ENCODE measurements around the gene KCNAB2. TPM values are rescaled to one million over a fixed set of nuclear protein-coding genes. Genes with fewer than 3 reads are reported as not detected.

Gene KCNAB2
- total RNA-seq, 1 experiment from 2014 or later: 10.3 TPM

DNA sequence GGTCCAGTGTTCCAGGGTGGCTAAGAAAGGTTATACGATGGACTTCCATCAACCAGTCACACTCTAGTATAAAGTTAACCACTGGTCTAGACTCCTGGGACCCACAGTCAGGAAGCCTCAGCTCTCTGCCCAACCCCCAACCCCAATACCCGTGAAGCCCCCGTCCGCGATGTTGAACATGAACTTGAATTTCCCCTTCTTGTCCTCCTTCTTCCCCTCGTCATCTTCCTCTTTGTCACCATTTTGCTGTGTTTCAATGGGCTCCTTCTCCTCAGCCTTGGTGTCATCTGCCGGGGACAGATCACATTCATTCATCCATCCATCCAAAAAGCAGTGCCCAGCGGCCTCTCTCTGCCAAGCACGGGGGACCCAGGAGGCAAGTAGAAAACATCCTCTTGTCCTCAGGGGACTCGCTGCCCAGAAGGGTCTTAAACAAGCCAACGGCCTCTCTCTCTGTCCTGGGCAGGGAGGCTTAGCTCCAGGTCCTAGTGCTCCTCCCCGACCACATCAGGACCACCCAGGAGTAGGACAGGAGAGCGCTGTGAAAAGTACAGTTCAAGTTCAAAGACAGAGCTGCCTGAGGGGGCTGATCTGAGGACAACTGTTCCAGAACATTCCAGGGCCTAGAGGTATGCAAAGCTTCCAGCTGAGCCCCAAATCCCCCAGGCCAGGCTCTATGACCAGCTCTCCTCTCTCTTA lies 66.5 kb downstream of the KCNAB2 start (continued):
- TF ChIP-seq, protein P1, sequence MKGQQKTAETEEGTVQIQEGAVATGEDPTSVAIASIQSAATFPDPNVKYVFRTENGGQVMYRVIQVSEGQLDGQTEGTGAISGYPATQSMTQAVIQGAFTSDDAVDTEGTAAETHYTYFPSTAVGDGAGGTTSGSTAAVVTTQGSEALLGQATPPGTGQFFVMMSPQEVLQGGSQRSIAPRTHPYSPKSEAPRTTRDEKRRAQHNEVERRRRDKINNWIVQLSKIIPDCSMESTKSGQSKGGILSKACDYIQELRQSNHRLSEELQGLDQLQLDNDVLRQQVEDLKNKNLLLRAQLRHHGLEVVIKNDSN (CRISPR knock-in tag; IDR thresholded peaks at IDR 0.05): no peak
- TF ChIP-seq, protein P2, sequence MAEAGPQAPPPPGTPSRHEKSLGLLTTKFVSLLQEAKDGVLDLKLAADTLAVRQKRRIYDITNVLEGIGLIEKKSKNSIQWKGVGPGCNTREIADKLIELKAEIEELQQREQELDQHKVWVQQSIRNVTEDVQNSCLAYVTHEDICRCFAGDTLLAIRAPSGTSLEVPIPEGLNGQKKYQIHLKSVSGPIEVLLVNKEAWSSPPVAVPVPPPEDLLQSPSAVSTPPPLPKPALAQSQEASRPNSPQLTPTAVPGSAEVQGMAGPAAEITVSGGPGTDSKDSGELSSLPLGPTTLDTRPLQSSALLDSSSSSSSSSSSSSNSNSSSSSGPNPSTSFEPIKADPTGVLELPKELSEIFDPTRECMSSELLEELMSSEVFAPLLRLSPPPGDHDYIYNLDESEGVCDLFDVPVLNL (CRISPR knock-in tag; IDR thresholded peaks at IDR 0.05; ENCODE audit: borderline replicate concordance, low read depth): no peak
- TF ChIP-seq, protein P3, sequence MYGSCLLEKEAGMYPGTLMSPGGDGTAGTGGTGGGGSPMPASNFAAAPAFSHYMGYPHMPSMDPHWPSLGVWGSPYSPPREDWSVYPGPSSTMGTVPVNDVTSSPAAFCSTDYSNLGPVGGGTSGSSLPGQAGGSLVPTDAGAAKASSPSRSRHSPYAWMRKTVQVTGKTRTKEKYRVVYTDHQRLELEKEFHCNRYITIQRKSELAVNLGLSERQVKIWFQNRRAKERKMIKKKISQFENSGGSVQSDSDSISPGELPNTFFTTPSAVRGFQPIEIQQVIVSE (CRISPR knock-in tag; IDR thresholded peaks at IDR 0.05; ENCODE audit: borderline replicate concordance): no peak
- TF ChIP-seq, protein P4, sequence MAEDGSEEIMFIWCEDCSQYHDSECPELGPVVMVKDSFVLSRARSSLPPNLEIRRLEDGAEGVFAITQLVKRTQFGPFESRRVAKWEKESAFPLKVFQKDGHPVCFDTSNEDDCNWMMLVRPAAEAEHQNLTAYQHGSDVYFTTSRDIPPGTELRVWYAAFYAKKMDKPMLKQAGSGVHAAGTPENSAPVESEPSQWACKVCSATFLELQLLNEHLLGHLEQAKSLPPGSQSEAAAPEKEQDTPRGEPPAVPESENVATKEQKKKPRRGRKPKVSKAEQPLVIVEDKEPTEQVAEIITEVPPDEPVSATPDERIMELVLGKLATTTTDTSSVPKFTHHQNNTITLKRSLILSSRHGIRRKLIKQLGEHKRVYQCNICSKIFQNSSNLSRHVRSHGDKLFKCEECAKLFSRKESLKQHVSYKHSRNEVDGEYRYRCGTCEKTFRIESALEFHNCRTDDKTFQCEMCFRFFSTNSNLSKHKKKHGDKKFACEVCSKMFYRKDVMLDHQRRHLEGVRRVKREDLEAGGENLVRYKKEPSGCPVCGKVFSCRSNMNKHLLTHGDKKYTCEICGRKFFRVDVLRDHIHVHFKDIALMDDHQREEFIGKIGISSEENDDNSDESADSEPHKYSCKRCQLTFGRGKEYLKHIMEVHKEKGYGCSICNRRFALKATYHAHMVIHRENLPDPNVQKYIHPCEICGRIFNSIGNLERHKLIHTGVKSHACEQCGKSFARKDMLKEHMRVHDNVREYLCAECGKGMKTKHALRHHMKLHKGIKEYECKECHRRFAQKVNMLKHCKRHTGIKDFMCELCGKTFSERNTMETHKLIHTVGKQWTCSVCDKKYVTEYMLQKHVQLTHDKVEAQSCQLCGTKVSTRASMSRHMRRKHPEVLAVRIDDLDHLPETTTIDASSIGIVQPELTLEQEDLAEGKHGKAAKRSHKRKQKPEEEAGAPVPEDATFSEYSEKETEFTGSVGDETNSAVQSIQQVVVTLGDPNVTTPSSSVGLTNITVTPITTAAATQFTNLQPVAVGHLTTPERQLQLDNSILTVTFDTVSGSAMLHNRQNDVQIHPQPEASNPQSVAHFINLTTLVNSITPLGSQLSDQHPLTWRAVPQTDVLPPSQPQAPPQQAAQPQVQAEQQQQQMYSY (CRISPR knock-in tag; IDR thresholded peaks at IDR 0.05): no peak
- TF ChIP-seq IRF2 (CRISPR knock-in tag; IDR thresholded peaks at IDR 0.05; ENCODE audit: borderline replicate concordance, low read depth) (no peak), TCF7 (CRISPR knock-in tag; IDR thresholded peaks at IDR 0.05; ENCODE audit: low read depth) (no peak), ZNF416 (CRISPR knock-in tag; IDR thresholded peaks at IDR 0.05) (no peak)

DNA sequence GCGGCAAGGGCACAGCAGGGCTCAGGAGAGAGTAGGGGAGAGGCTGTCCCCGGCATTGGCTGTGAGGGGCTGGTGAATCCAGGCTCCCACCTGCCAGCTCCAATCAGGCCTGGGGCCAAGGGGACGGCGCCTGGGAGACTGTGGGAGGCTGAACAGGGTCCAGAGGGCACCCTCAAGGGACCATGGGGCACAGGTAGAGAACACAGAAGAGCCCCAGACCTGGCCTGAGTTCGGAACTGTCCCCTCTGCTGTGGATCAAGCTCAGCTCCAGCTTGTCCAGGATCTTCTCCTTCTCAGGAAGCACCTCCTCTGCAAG lies 67.0 kb downstream of the KCNAB2 start:
- Mint-ChIP-seq H3K27ac (no peak overlapping the region), H3K4me1 (no peaks in the 10 kb centered on the region), H3K4me3 (no peak overlapping the region), H3K9me3 (peaks cover 26% of the 10 kb centered on the region), H3K36me3 (no peaks in the 10 kb centered on the region), H3K27me3 (ENCODE audit: low read depth) (peaks cover 5% of the 10 kb centered on the region)
- DNase-seq (ENCODE audit: low spot score) (no peak), ATAC-seq (no peak; the same call in 1 of the 2 replicates)
- POLR2A ChIA-PET: no interaction called here
- CTCF ChIA-PET: interaction anchor here (1.1 to 1.5 kb wide), 6 partner anchors 29 to 335 kb away, joined by 3 to 6 read pairs (median 3); no protein-coding TSS in a partner anchor
- TF ChIP-seq FOXJ3 (CRISPR knock-in tag; IDR thresholded peaks at IDR 0.05; ENCODE audit: borderline replicate concordance) (no peak), JUN (CRISPR knock-in tag; IDR thresholded peaks at IDR 0.05) (no peak), RELA (CRISPR knock-in tag; IDR thresholded peaks at IDR 0.05; ENCODE audit: borderline replicate concordance) (no peak), ZNF138 (CRISPR knock-in tag; conservative IDR thresholded peaks at IDR 0.05) (no peak), NFE2L1 (CRISPR knock-in tag; IDR thresholded peaks at IDR 0.05) (no peak), ZNF396 (CRISPR knock-in tag; IDR thresholded peaks at IDR 0.05; ENCODE audit: borderline replicate concordance) (no peak), NR3C1 (CRISPR knock-in tag; conservative IDR thresholded peaks at IDR 0.05; ENCODE audit: low read depth) (no peak), ZNF121 (CRISPR knock-in tag; IDR thresholded peaks at IDR 0.05) (no peak), ZNF416 (CRISPR knock-in tag; IDR thresholded peaks at IDR 0.05) (no peak), ETV6 (CRISPR knock-in tag; IDR thresholded peaks at IDR 0.05) (no peak), NR2C2 (CRISPR knock-in tag; IDR thresholded peaks at IDR 0.05) (no peak)
- TF ChIP-seq, protein P5, sequence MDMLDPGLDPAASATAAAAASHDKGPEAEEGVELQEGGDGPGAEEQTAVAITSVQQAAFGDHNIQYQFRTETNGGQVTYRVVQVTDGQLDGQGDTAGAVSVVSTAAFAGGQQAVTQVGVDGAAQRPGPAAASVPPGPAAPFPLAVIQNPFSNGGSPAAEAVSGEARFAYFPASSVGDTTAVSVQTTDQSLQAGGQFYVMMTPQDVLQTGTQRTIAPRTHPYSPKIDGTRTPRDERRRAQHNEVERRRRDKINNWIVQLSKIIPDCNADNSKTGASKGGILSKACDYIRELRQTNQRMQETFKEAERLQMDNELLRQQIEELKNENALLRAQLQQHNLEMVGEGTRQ (CRISPR knock-in tag; IDR thresholded peaks at IDR 0.05): no peak
- TF ChIP-seq, protein P6, sequence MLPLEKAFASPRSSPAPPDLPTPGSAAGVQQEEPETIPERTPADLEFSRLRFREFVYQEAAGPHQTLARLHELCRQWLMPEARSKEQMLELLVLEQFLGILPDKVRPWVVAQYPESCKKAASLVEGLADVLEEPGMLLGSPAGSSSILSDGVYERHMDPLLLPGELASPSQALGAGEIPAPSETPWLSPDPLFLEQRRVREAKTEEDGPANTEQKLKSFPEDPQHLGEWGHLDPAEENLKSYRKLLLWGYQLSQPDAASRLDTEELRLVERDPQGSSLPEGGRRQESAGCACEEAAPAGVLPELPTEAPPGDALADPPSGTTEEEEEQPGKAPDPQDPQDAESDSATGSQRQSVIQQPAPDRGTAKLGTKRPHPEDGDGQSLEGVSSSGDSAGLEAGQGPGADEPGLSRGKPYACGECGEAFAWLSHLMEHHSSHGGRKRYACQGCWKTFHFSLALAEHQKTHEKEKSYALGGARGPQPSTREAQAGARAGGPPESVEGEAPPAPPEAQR (CRISPR knock-in tag; IDR thresholded peaks at IDR 0.05): no peak
- TF ChIP-seq, protein P7, sequence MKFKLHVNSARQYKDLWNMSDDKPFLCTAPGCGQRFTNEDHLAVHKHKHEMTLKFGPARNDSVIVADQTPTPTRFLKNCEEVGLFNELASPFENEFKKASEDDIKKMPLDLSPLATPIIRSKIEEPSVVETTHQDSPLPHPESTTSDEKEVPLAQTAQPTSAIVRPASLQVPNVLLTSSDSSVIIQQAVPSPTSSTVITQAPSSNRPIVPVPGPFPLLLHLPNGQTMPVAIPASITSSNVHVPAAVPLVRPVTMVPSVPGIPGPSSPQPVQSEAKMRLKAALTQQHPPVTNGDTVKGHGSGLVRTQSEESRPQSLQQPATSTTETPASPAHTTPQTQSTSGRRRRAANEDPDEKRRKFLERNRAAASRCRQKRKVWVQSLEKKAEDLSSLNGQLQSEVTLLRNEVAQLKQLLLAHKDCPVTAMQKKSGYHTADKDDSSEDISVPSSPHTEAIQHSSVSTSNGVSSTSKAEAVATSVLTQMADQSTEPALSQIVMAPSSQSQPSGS (CRISPR knock-in tag; IDR thresholded peaks at IDR 0.05; ENCODE audit: borderline replicate concordance, low read depth): no peak
- TF ChIP-seq, protein P8, sequence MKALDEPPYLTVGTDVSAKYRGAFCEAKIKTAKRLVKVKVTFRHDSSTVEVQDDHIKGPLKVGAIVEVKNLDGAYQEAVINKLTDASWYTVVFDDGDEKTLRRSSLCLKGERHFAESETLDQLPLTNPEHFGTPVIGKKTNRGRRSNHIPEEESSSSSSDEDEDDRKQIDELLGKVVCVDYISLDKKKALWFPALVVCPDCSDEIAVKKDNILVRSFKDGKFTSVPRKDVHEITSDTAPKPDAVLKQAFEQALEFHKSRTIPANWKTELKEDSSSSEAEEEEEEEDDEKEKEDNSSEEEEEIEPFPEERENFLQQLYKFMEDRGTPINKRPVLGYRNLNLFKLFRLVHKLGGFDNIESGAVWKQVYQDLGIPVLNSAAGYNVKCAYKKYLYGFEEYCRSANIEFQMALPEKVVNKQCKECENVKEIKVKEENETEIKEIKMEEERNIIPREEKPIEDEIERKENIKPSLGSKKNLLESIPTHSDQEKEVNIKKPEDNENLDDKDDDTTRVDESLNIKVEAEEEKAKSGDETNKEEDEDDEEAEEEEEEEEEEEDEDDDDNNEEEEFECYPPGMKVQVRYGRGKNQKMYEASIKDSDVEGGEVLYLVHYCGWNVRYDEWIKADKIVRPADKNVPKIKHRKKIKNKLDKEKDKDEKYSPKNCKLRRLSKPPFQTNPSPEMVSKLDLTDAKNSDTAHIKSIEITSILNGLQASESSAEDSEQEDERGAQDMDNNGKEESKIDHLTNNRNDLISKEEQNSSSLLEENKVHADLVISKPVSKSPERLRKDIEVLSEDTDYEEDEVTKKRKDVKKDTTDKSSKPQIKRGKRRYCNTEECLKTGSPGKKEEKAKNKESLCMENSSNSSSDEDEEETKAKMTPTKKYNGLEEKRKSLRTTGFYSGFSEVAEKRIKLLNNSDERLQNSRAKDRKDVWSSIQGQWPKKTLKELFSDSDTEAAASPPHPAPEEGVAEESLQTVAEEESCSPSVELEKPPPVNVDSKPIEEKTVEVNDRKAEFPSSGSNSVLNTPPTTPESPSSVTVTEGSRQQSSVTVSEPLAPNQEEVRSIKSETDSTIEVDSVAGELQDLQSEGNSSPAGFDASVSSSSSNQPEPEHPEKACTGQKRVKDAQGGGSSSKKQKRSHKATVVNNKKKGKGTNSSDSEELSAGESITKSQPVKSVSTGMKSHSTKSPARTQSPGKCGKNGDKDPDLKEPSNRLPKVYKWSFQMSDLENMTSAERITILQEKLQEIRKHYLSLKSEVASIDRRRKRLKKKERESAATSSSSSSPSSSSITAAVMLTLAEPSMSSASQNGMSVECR (CRISPR knock-in tag; IDR thresholded peaks at IDR 0.05; ENCODE audit: borderline replicate concordance): no peak

Data from WTC11 (cell line).